ENCODE measurements around the gene TMC5. TPM values are rescaled to one million over a fixed set of nuclear protein-coding genes. Genes with fewer than 3 reads are reported as not detected.

TMC5 gene
- total RNA-seq, 1 experiment from 2014 or later: not detected

GRCh38 chr16:19460397-19460796 is 42.7 kb downstream of the TMC5 start:
- no peaks in the 10 kb centered on the region for H3K27me3 ChIP-seq
- no peaks in the 10 kb centered on the region for H3K4me1 ChIP-seq
- H3K9me3 ChIP-seq (replicated peaks): no peaks in the 10 kb centered on the region
- DNase-seq: no peak
- H3K36me3 ChIP-seq: no peaks in the 10 kb centered on the region
- H3K4me3 ChIP-seq: no peak overlapping the region
- no peak overlapping the region for H3K27ac ChIP-seq

DNA sequence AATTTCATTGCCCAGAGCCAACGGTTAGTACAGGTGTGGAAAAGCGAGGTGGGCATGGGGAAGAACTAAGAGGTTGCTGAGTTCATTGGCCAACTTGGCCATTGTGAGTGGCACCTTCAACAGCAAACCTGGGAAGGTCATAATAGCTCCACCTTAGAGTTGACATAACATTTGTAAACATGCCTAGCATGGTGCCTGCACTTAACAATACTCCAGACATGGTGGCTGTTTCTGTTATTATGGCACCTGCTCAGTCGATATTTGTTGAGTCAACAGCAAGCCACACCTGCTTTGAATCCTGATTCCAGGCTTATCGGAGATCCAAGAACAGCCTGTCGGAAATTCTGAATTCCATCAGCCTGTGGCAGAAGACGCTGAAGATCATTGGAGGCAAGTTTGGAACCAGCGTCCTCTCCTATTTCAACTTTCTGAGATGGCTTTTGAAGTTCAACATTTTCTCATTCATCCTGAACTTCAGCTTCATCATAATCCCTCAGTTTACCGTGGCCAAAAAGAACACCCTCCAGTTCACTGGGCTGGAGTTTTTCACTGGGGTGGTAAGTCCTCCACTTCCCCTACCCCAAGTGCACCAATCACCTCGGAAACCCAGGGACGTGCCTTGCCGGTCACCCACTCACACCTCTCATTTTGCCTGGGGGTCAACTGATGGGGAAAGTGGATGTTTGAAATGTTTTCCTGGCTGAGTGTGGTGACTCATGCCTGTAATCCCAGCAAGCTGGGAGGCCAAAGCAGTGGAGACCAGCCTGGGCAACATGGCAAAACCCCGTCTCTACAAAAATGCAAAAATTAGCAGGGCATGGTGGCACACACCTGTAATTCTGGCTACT is 46.0 kb downstream of the TMC5 start:
- no peak for DNase-seq
- Histone ChIP-seq H3K27me3 (no peaks in the 10 kb centered on the region), H3K9me3 (replicated peaks) (no peaks in the 10 kb centered on the region), H3K27ac (no peak overlapping the region), H3K36me3 (no peaks in the 10 kb centered on the region), H3K4me1 (no peaks in the 10 kb centered on the region), H3K4me3 (no peak overlapping the region)

DNA sequence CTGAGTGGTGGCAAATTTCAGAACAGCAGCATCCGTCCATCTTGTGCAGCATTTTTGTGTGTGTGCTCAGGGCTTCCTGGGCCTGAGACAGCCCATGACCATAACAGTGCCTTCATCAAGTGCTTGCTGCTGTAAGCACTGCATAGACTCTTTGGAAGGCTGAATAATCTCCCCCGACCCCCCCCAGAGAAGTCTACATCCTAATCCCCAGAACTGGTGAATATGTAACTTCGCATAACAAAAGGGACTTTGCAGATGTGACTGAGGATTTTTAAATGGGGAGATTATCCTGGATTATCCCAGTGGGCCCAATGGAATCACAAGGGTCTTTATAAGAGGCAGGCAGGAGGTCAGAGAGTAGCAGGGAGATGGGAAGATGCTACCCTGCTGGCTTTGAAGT is 50.6 kb downstream of the TMC5 start:
- no peaks in the 10 kb centered on the region for H3K27me3 ChIP-seq
- H3K4me1 ChIP-seq: no peaks in the 10 kb centered on the region
- H3K4me3 ChIP-seq: no peak overlapping the region
- no peak overlapping the region for H3K27ac ChIP-seq
- no peaks in the 10 kb centered on the region for H3K36me3 ChIP-seq
- no peak for DNase-seq
- H3K9me3 ChIP-seq (replicated peaks): no peaks in the 10 kb centered on the region

- Histone ChIP-seq H3K4me3 (no peak overlapping the region), H3K27ac (no peak overlapping the region), H3K36me3 (no peaks in the 10 kb centered on the region), H3K27me3 (no peaks in the 10 kb centered on the region), H3K9me3 (replicated peaks) (no peaks in the 10 kb centered on the region), H3K4me1 (no peaks in the 10 kb centered on the region)
- DNase-seq: no peak
Observed at GRCh38 chr16:19472482-19472881, 54.8 kb downstream of the TMC5 start.

- Histone ChIP-seq H3K4me3 (no peak overlapping the region), H3K36me3 (no peaks in the 10 kb centered on the region), H3K9me3 (replicated peaks) (no peaks in the 10 kb centered on the region), H3K4me1 (no peaks in the 10 kb centered on the region), H3K27me3 (no peaks in the 10 kb centered on the region), H3K27ac (no peak overlapping the region)
- DNase-seq: no peak
Observed at GRCh38 chr16:19474617-19475016, 56.9 kb downstream of the TMC5 start.

- no peaks in the 10 kb centered on the region for H3K36me3 ChIP-seq
- H3K4me1 ChIP-seq: no peaks in the 10 kb centered on the region
- no peak for DNase-seq
- H3K4me3 ChIP-seq: no peak overlapping the region
- no peaks in the 10 kb centered on the region for H3K27me3 ChIP-seq
- H3K9me3 ChIP-seq (replicated peaks): no peaks in the 10 kb centered on the region
- H3K27ac ChIP-seq: no peak overlapping the region
Observed at GRCh38 chr16:19478505-19478904, 60.8 kb downstream of the TMC5 start.

GRCh38 chr16:19479302-19479721 is 61.6 kb downstream of the TMC5 start:
- H3K27ac ChIP-seq: no peak overlapping the region
- no peak overlapping the region for H3K4me3 ChIP-seq
- H3K9me3 ChIP-seq (replicated peaks): no peaks in the 10 kb centered on the region
- H3K4me1 ChIP-seq: no peaks in the 10 kb centered on the region
- no peaks in the 10 kb centered on the region for H3K27me3 ChIP-seq
- no peak for DNase-seq
- H3K36me3 ChIP-seq: no peaks in the 10 kb centered on the region

GRCh38 chr16:19481296-19481695 is 63.6 kb downstream of the TMC5 start:
- no peak for DNase-seq
- H3K27me3 ChIP-seq: no peaks in the 10 kb centered on the region

GRCh38 chr16:19481769-19482168 is 64.1 kb downstream of the TMC5 start:
- Histone ChIP-seq H3K36me3 (no peaks in the 10 kb centered on the region), H3K4me1 (no peaks in the 10 kb centered on the region), H3K27ac (no peak overlapping the region), H3K27me3 (no peaks in the 10 kb centered on the region), H3K9me3 (replicated peaks) (no peaks in the 10 kb centered on the region), H3K4me3 (no peak overlapping the region)
- DNase-seq: no peak

More at GRCh38 chr16:19481296-19481695, 63.6 kb downstream of the TMC5 start:
- Histone ChIP-seq H3K4me3 (no peak overlapping the region), H3K36me3 (no peaks in the 10 kb centered on the region), H3K27ac (no peak overlapping the region), H3K4me1 (no peaks in the 10 kb centered on the region), H3K9me3 (replicated peaks) (no peaks in the 10 kb centered on the region)

- DNase-seq: no peak
- Histone ChIP-seq H3K9me3 (replicated peaks) (no peaks in the 10 kb centered on the region), H3K27ac (no peak overlapping the region), H3K36me3 (no peaks in the 10 kb centered on the region), H3K27me3 (no peaks in the 10 kb centered on the region), H3K4me1 (no peaks in the 10 kb centered on the region), H3K4me3 (no peak overlapping the region)
Observed at GRCh38 chr16:19482291-19482690, 64.6 kb downstream of the TMC5 start.

DNA sequence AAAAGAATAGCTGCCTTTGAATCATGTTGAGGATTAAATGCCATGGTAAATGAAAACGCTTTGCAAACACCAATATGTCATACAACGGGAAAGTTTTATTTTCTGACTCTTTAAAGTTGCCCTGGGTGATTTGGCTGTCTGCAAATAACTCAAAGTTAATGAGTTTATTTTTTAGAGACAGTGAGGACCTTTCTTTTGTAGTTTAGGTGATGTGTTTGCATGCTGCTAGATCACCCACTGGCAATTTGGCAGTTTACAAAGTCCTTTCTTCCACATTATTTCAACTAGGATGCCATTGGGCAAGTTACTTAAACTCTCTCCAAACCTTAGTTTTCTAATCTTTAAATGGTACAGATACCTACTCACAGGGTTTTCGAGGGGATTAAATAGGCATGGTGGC is 66.4 kb downstream of the TMC5 start:
- Histone ChIP-seq H3K36me3 (no peaks in the 10 kb centered on the region), H3K27me3 (no peaks in the 10 kb centered on the region), H3K9me3 (replicated peaks) (no peaks in the 10 kb centered on the region), H3K4me1 (no peaks in the 10 kb centered on the region), H3K4me3 (no peak overlapping the region), H3K27ac (no peak overlapping the region)
- no peak for DNase-seq

GRCh38 chr16:19485611-19486010 is 67.9 kb downstream of the TMC5 start:
- Histone ChIP-seq H3K36me3 (no peaks in the 10 kb centered on the region), H3K9me3 (replicated peaks) (no peaks in the 10 kb centered on the region), H3K4me3 (no peak overlapping the region), H3K27ac (no peak overlapping the region), H3K27me3 (no peaks in the 10 kb centered on the region), H3K4me1 (no peaks in the 10 kb centered on the region)
- DNase-seq: no peak

GRCh38 chr16:19486051-19486450 is 68.4 kb downstream of the TMC5 start:
- no peak overlapping the region for H3K27ac ChIP-seq
- no peak overlapping the region for H3K4me3 ChIP-seq
- no peak for DNase-seq
- H3K9me3 ChIP-seq (replicated peaks): no peaks in the 10 kb centered on the region
- no peaks in the 10 kb centered on the region for H3K27me3 ChIP-seq
- no peaks in the 10 kb centered on the region for H3K36me3 ChIP-seq
- no peaks in the 10 kb centered on the region for H3K4me1 ChIP-seq

GRCh38 chr16:19486750-19487325 is 69.2 kb downstream of the TMC5 start:
- H3K9me3 ChIP-seq (replicated peaks): no peaks in the 10 kb centered on the region
- no peak overlapping the region for H3K27ac ChIP-seq
- no peaks in the 10 kb centered on the region for H3K27me3 ChIP-seq
- H3K4me3 ChIP-seq: no peak overlapping the region
- no peaks in the 10 kb centered on the region for H3K36me3 ChIP-seq
- no peaks in the 10 kb centered on the region for H3K4me1 ChIP-seq
- DNase-seq: no peak

GRCh38 chr16:19488213-19488640 is 70.5 kb downstream of the TMC5 start:
- H3K27ac ChIP-seq: no peak overlapping the region
- no peak overlapping the region for H3K4me3 ChIP-seq
- no peaks in the 10 kb centered on the region for H3K4me1 ChIP-seq
- H3K36me3 ChIP-seq: no peaks in the 10 kb centered on the region
- no peak for DNase-seq
- H3K27me3 ChIP-seq: no peaks in the 10 kb centered on the region
- no peaks in the 10 kb centered on the region for H3K9me3 ChIP-seq (replicated peaks)

- Histone ChIP-seq H3K36me3 (no peaks in the 10 kb centered on the region), H3K9me3 (replicated peaks) (no peaks in the 10 kb centered on the region), H3K27me3 (no peaks in the 10 kb centered on the region), H3K4me1 (no peaks in the 10 kb centered on the region), H3K4me3 (no peak overlapping the region), H3K27ac (no peak overlapping the region)
- no peak for DNase-seq
Observed at GRCh38 chr16:19490619-19491018, 72.9 kb downstream of the TMC5 start.
